Measurements from ENCODE around the gene ARPC2. TPM values are rescaled to one million over a fixed set of nuclear protein-coding genes. Genes with fewer than 3 reads are reported as not detected.

Gene ARPC2
- total RNA-seq, 3 donors from 2014 or later, result 262 to 322 (median 313) TPM

DNA sequence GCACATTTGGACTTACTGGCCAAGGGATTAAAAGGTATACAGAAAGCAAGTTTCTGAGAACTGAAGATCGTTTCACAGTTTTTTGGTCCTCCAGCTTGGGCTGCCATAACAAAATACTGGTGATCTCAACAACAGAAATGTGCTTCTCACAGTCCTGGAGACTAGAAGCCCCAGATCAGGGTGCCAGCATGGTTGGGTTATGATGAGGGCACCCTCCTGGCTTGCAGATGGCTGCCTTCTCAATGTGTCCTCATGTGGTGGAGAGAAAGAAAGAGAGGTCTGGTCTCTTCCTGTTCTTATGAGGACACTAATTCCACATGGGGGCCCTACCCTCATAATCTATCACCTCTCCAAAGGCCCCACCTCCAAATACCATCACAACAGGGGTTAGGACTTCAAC, 30.1 kb upstream of the ARPC2 start:
- intact Hi-C loops (cut with DNase I, micrococcal nuclease), result loop anchor here (10.0 kb wide), 1 partner anchor 68 kb away; no protein-coding TSS in a partner anchor
- Histone ChIP-seq H3K4me1 (ENCODE audit: low read depth) (peaks cover 4% of the 10 kb centered on the region), H3K9me3 (no peaks in the 10 kb centered on the region), H3K36me3 (ENCODE audit: low read depth) (no peaks in the 10 kb centered on the region), H3K4me3 (no peak overlapping the region)
- no peak for DNase-seq
- ATAC-seq, result no peak
- TF ChIP-seq, protein P1, sequence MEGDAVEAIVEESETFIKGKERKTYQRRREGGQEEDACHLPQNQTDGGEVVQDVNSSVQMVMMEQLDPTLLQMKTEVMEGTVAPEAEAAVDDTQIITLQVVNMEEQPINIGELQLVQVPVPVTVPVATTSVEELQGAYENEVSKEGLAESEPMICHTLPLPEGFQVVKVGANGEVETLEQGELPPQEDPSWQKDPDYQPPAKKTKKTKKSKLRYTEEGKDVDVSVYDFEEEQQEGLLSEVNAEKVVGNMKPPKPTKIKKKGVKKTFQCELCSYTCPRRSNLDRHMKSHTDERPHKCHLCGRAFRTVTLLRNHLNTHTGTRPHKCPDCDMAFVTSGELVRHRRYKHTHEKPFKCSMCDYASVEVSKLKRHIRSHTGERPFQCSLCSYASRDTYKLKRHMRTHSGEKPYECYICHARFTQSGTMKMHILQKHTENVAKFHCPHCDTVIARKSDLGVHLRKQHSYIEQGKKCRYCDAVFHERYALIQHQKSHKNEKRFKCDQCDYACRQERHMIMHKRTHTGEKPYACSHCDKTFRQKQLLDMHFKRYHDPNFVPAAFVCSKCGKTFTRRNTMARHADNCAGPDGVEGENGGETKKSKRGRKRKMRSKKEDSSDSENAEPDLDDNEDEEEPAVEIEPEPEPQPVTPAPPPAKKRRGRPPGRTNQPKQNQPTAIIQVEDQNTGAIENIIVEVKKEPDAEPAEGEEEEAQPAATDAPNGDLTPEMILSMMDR (IDR thresholded peaks at IDR 0.05), result no peak

DNA sequence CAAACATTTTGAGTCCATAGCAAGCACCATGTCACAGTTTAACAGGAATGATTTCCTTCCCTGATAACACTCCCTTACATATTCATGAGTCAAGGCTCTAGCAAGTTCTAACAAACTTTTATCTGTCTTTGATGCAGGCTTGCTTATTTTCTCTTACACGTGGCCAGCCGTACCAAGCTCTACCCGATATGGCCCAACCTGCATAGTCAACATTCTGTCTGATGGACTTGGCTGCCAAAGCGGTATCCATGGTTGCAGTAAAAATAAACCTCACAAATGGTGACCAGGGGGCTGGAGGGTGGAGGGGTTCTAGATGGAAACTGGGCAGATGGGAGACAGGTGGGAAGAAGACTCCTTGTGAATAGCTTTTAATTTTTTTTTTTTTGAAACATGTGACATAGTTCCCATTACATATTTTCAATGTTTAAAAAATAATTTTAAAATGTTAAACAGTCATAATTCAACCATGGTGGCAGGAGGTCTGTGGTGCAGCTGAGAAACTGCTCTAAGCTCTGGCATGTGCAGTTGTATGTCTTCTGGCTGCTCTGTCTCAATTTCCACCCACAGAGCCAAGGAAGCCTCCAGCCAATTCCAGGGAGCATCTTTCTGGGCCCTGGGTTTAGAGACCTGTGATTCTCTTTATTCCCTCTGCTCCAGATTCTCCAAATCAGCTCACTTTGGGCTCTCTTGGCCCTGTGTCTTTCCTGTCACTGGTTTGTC, 29.5 kb upstream of the ARPC2 start:
- no peaks in the 10 kb centered on the region for H3K36me3 ChIP-seq (ENCODE audit: low read depth)
- TF ChIP-seq, protein P1 (IDR thresholded peaks at IDR 0.05), result no peak
- ATAC-seq (no peak), DNase-seq (no peak)
- H3K9me3 ChIP-seq, result no peaks in the 10 kb centered on the region
- intact Hi-C loops (cut with DNase I, micrococcal nuclease), result loop anchor here (10.0 kb wide), 1 partner anchor 67 kb away; no protein-coding TSS in a partner anchor
- H3K4me3 ChIP-seq, result no peak overlapping the region
- H3K4me1 ChIP-seq (ENCODE audit: low read depth), result peaks cover 4% of the 10 kb centered on the region

DNA sequence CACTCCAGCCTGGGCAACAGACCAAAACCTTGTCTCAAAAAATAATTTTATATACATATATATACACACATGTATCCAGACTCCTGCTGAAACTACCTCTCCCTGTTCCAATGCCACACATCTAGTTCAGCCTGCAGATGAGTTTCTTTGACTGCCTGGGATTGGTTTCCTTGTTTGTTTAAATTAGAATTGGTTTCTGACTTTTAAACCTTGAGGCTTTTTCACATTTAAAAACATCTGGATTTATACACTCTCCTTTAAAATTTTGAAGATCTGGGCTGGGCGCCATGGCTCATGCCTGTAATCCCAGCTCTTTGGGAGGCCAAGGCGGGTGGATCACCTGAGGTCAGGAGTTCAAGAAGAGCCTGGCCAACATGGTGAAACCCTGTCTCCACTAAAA, 28.5 kb upstream of the ARPC2 start:
- Histone ChIP-seq H3K36me3 (ENCODE audit: low read depth) (no peaks in the 10 kb centered on the region), H3K4me1 (ENCODE audit: low read depth) (peaks cover 4% of the 10 kb centered on the region), H3K9me3 (no peaks in the 10 kb centered on the region), H3K4me3 (no peak overlapping the region)
- ATAC-seq (no peak), DNase-seq (no peak)
- intact Hi-C loops (cut with DNase I, micrococcal nuclease), result loop anchor here (10.0 kb wide), 1 partner anchor 66 kb away; no protein-coding TSS in a partner anchor
- TF ChIP-seq, protein P1 (IDR thresholded peaks at IDR 0.05), result no peak

DNA sequence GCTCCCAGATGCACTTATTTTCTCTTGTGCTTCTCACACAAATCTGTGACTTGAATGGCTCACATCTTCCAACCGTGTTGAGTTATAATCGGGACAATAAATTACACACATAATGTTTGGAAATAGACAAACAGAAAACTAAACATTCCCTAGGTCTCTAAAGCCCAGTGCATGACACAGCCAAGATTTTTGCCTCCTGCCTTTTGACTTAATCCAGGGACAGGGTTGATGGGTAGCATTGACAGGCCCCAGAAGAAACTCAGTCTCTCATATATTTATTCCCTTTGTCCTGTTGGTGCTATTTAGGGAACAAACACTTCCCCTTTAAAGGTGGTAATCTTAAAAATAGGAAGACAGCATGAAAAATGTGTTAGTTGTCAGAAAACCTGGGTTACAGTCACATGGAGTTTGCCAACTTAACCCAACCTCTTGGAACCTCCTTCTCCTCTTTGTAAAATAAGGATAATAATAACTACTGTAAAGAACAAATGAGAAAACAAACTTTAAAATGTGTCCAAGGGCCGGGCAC, 24.0 kb upstream of the ARPC2 start:
- Histone ChIP-seq H3K4me3 (no peak overlapping the region), H3K9me3 (no peaks in the 10 kb centered on the region), H3K4me1 (ENCODE audit: low read depth) (peaks cover 7% of the 10 kb centered on the region), H3K36me3 (ENCODE audit: low read depth) (no peaks in the 10 kb centered on the region)
- intact Hi-C loops (cut with DNase I, micrococcal nuclease), result no loop called here
- TF ChIP-seq, protein P1 (IDR thresholded peaks at IDR 0.05), result no peak
- DNase-seq (no peak), ATAC-seq (no peak)

DNA sequence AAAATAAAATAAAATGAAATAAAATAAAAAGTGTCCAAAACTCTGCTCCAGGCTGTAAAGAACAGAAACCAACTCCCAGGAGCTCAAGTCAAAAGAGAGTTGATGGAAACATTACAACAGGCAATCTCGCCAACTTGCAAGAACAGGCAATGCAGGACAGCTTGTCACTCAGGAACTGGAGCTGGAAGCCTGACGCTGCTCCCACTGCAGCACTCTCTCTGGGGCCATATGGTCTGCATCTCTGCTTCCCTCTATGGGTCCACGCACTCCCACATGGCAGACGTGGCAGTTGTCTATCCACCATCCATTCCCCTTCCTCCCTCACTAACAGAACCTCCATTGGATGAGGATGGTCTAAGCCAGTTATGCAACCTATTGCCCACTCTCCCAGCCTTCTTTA, 23.3 kb upstream of the ARPC2 start:
- Histone ChIP-seq H3K4me3 (no peak overlapping the region), H3K36me3 (ENCODE audit: low read depth) (no peaks in the 10 kb centered on the region), H3K4me1 (ENCODE audit: low read depth) (peaks cover 7% of the 10 kb centered on the region), H3K9me3 (no peaks in the 10 kb centered on the region)
- TF ChIP-seq, protein P1 (IDR thresholded peaks at IDR 0.05), result no peak
- ATAC-seq (no peak), DNase-seq (no peak)
- intact Hi-C loops (cut with DNase I, micrococcal nuclease), result no loop called here
